Left renal cortex interstitium (tissue), 4 donors: Measurements from ENCODE around the gene NRTN. TPM values are rescaled to one million over a fixed set of nuclear protein-coding genes. Genes with fewer than 3 reads are reported as not detected.

Source experiments
- DNase-seq, 4 donors: peaks; one replicate each; pipeline ENCODE4 v3.0.0-alpha.2; 2013; ENCODE audit warnings: low read depth in 4 of 4, low spot score in 2 of 4, missing footprints in 1 of 4
- polyA plus RNA-seq, 4 donors: library from polyadenylated mRNA; unstranded; fragments of 120-200 nt; gene quantifications; one replicate each; pipeline ENCODE4 v1.2.1, GENCODE V29; 2013; ENCODE audit not compliant: insufficient read length in 4 of 4

The NRTN gene
- polyA plus RNA-seq, 4 donors, result 1.6 to 5.5 (median 3.9) TPM

- no peak for DNase-seq
Measured at GRCh38 chr19:5811117-5811516, 6.2 kb downstream of the NRTN start.

GRCh38 chr19:5814123-5814851 lies 9.4 kb downstream of the NRTN start:
- DNase-seq, result no peak

GRCh38 chr19:5814852-5815246 lies 10.0 kb downstream of the NRTN start:
- no peak for DNase-seq

GRCh38 chr19:5817218-5817617 lies 12.4 kb downstream of the NRTN start:
- no peak for DNase-seq

GRCh38 chr19:5818594-5818993 lies 13.7 kb downstream of the NRTN start:
- DNase-seq, result no peak

GRCh38 chr19:5820785-5821184 lies 15.9 kb downstream of the NRTN start:
- no peak for DNase-seq

GRCh38 chr19:5821521-5822180 lies 16.8 kb downstream of the NRTN start:
- no peak for DNase-seq

- DNase-seq, result no peak
Measured at GRCh38 chr19:5822181-5822844, 17.4 kb downstream of the NRTN start.

- DNase-seq, result no peak
Measured at GRCh38 chr19:5823579-5824281, 18.9 kb downstream of the NRTN start.

- no peak for DNase-seq
Measured at GRCh38 chr19:5824751-5825150, 19.9 kb downstream of the NRTN start.

GRCh38 chr19:5825178-5825577 lies 20.3 kb downstream of the NRTN start:
- no peak for DNase-seq

- peak in 3 of 4 donors; percentile 62 to 76 (median 65) for DNase-seq
Measured at GRCh38 chr19:5826531-5827341, 21.9 kb downstream of the NRTN start.

- no peak for DNase-seq
Measured at GRCh38 chr19:5827342-5827890, 22.5 kb downstream of the NRTN start.

- DNase-seq, result peak in 3 of 4 donors; percentile 82 to 91 (median 91)
Measured at GRCh38 chr19:5827891-5828660, 23.2 kb downstream of the NRTN start.

GRCh38 chr19:5828661-5829566 lies 24.0 kb downstream of the NRTN start:
- DNase-seq, result peak in 3 of 4 donors; percentile 59 to 74 (median 71)

GRCh38 chr19:5829567-5830310 lies 24.9 kb downstream of the NRTN start:
- no peak for DNase-seq

- no peak for DNase-seq
Measured at GRCh38 chr19:5831159-5831558, 26.3 kb downstream of the NRTN start.
